IMR-90 (cell line): ENCODE measurements around the gene C16orf87. TPM values are rescaled to one million over a fixed set of nuclear protein-coding genes. Genes with fewer than 3 reads are reported as not detected.

Source experiments
- ATAC-seq: fragments of 200-7000 bp; cut with Tn5 transposase; 2 replicates; pipeline ENCODE4 v1.9.1; 2020; ENCODE audit warnings: low read depth, mild to moderate bottlenecking, moderate library complexity
- BruUV-seq: library from RNA; stranded (reverse); fragments of 400-500 nt; replicated peaks from 2 replicates; lab custom pipeline; 2021; lab: Mats Ljungman, UMichigan
- CTCF ChIA-PET: fragments of 300-600 bp; formaldehyde crosslinking; extraction: SDS; loops from one replicate; lab custom pipeline; 2021; ENCODE audit warnings: antibody characterized with exemption; lab: Yijun Ruan, JAX
- POLR2A ChIA-PET: fragments of 300-600 bp; sonication (Branson Sonifier 250); formaldehyde crosslinking; loops from one replicate; lab custom pipeline; 2022; ENCODE audit warnings: antibody characterized with exemption; ENCODE audit not compliant: unreplicated experiment; lab: Charles Lee
- DNase-seq: peaks from one replicate; pipeline ENCODE4 v3.0.0; 2013
- H2AFZ ChIP-seq: replicated peaks from 2 replicates; pipeline ENCODE3; 2013; ENCODE audit warnings: low read length, mild to moderate bottlenecking; ENCODE audit not compliant: poor library complexity
- H2AK5ac ChIP-seq: 2 replicates; pipeline ENCODE4 v1.6.1; 2013; ENCODE audit warnings: low read depth, low read length, inconsistent platforms
- H2AK9ac ChIP-seq: replicated peaks from 2 replicates; pipeline ENCODE3; 2013; ENCODE audit warnings: mild to moderate bottlenecking, low read depth, low read length, moderate library complexity; ENCODE audit not compliant: poor library complexity
- H2BK120ac ChIP-seq: 2 replicates; pipeline ENCODE4 v1.6.1; 2013; ENCODE audit warnings: low read depth, low read length, inconsistent platforms
- H2BK15ac ChIP-seq: 3 replicates; pipeline ENCODE4 v1.6.1; 2013; ENCODE audit warnings: low read depth, low read length, inconsistent platforms
- H2BK20ac ChIP-seq: 2 replicates; pipeline ENCODE4 v1.6.1; 2013; ENCODE audit warnings: low read depth, mild to moderate bottlenecking, inconsistent platforms, low read length, moderate library complexity
- H2BK5ac ChIP-seq: 2 replicates; pipeline ENCODE4 v1.6.1; 2013; ENCODE audit warnings: mild to moderate bottlenecking, low read depth, low read length, inconsistent platforms; ENCODE audit not compliant: poor library complexity, severe bottlenecking
- H3K14ac ChIP-seq: replicated peaks from 2 replicates; pipeline ENCODE4 v1.6.1; 2013; ENCODE audit warnings: low read depth, low read length, inconsistent platforms
- H3K18ac ChIP-seq: 2 replicates; pipeline ENCODE4 v1.6.1; 2013; ENCODE audit warnings: low read depth, low read length, control low read depth
- H3K23ac ChIP-seq: 2 replicates; pipeline ENCODE4 v1.6.1; 2013; ENCODE audit warnings: low read depth, low read length, inconsistent platforms
- H3K27ac ChIP-seq: 2 replicates; pipeline ENCODE4 v1.5.1; 2013; ENCODE audit warnings: mild to moderate bottlenecking, control low read depth, low read length; ENCODE audit not compliant: insufficient read depth
- H3K27me3 ChIP-seq: 2 replicates; pipeline ENCODE4 v1.6.1; 2013; ENCODE audit warnings: low read length; ENCODE audit not compliant: control insufficient read depth, insufficient read depth
- H3K36me3 ChIP-seq: 2 replicates; pipeline ENCODE4 v1.6.1; 2013; ENCODE audit warnings: low read length, mixed read lengths; ENCODE audit not compliant: control insufficient read depth, insufficient read depth
- H3K4ac ChIP-seq: 2 replicates; pipeline ENCODE4 v1.6.1; 2013; ENCODE audit warnings: low read depth, low read length, inconsistent platforms
- H3K4me1 ChIP-seq: 2 replicates; pipeline ENCODE4 v1.6.1; 2013; ENCODE audit warnings: low read length, mixed read lengths; ENCODE audit not compliant: control insufficient read depth, insufficient read depth
- H3K4me2 ChIP-seq: 2 replicates; pipeline ENCODE4 v1.6.1; 2013; ENCODE audit warnings: low read depth, mild to moderate bottlenecking, control low read depth, low read length, moderate library complexity
- H3K4me3 ChIP-seq: 2 replicates; pipeline ENCODE4 v1.5.1; 2013; ENCODE audit warnings: low read depth, mild to moderate bottlenecking, control low read depth, low read length, moderate library complexity; ENCODE audit not compliant: insufficient read depth
- H3K56ac ChIP-seq: 2 replicates; pipeline ENCODE4 v1.6.1; 2013; ENCODE audit warnings: low read length, inconsistent platforms; ENCODE audit not compliant: insufficient read depth; ENCODE audit errors: extremely low read depth
- H3K79me1 ChIP-seq, 2 experiments: 2 replicates each; pipeline ENCODE4 v1.6.1; 2013; ENCODE audit warnings: low read length in 2 of 2, inconsistent platforms in 1 of 2, low read depth in 1 of 2
- H3K9ac ChIP-seq: 2 replicates; pipeline ENCODE4 v1.6.1; 2013; ENCODE audit warnings: low read depth, low read length, control low read depth
- H3K9me1 ChIP-seq: 2 replicates; pipeline ENCODE4 v1.6.1; 2013; ENCODE audit warnings: low read length, inconsistent platforms; ENCODE audit not compliant: insufficient read depth
- H3K9me3 ChIP-seq: 2 replicates; pipeline ENCODE4 v1.6.1; 2013; ENCODE audit warnings: low read length; ENCODE audit not compliant: control insufficient read depth, insufficient read depth
- H4K20me1 ChIP-seq: 2 replicates; pipeline ENCODE4 v1.6.1; 2013; ENCODE audit warnings: low read length, inconsistent platforms; ENCODE audit not compliant: insufficient read depth
- H4K5ac ChIP-seq: 2 replicates; pipeline ENCODE4 v1.6.1; 2013; ENCODE audit warnings: mild to moderate bottlenecking, low read depth, low read length, control low read depth
- H4K8ac ChIP-seq, 2 experiments: 2 replicates each; pipeline ENCODE4 v1.6.1; 2013; ENCODE audit warnings: low read depth in 2 of 2, low read length in 2 of 2, control low read depth in 1 of 2, inconsistent platforms in 1 of 2
- H4K91ac ChIP-seq: 2 replicates; pipeline ENCODE4 v1.6.1; 2013; ENCODE audit warnings: low read depth, low read length, inconsistent platforms; ENCODE audit not compliant: insufficient read depth
- CHD1 ChIP-seq: IDR thresholded peaks from 2 replicates; pipeline ENCODE4 v1.6.1; 2012; ENCODE audit warnings: low read depth, low read length, improper control_type of control experiment
- MXI1 ChIP-seq: IDR thresholded peaks from 2 replicates; pipeline ENCODE4 v1.6.1; 2012; ENCODE audit warnings: low read depth, mild to moderate bottlenecking, low read length, moderate library complexity, borderline replicate concordance
- WGBS, 2 experiments: methylation state at CpG; one replicate each; pipeline versions ENCODE4 v1.1.5 to v1.1.7; 2013; ENCODE audit warnings: missing lambda C conversion rate in 2 of 2; ENCODE audit not compliant: insufficient read length in 1 of 2; ENCODE audit errors: extremely low coverage in 2 of 2; 5-methylcytosine and 5-hydroxymethylcytosine counted together
- dilution Hi-C: fragments of 300-500 bp; cut with HindIII; formaldehyde crosslinking; loops from one replicate; pipeline ENCODE4 v1.14.3; 2018; ENCODE audit warnings: low sequenced_read_pairs; ENCODE audit not compliant: unreplicated experiment
- in situ Hi-C: fragments of 300-500 bp; cut with MboI; formaldehyde crosslinking; loops from 3 replicates; pipeline ENCODE4 v1.14.3; 2019; ENCODE audit warnings: low sequenced_read_pairs, inconsistent platforms, mixed read lengths
- intact Hi-C: fragments of 100-400 bp; cut with micrococcal nuclease; formaldehyde crosslinking; loops from 2 replicates; pipeline ENCODE4 v1.10.0; 2022
- polyA plus RNA-seq, 3 experiments: library from polyadenylated mRNA; depleted of rRNA; stranded (reverse); fragments of >200 nt; gene quantifications; 2 replicates each; pipeline ENCODE4 v1.2.3, GENCODE V29; 2012; ENCODE audit warnings: low replicate concordance in 1 of 3
- total RNA-seq: library from RNA; depleted of rRNA; stranded (reverse); fragments of >200 nt; gene quantifications from 2 replicates; pipeline ENCODE4 v1.2.3, GENCODE V29; 2012

Gene C16orf87
- total and polyA plus RNA-seq, 2 of the 4 experiments (the other 2 are of a cell fraction), result 6.3 to 8.1 TPM

DNA sequence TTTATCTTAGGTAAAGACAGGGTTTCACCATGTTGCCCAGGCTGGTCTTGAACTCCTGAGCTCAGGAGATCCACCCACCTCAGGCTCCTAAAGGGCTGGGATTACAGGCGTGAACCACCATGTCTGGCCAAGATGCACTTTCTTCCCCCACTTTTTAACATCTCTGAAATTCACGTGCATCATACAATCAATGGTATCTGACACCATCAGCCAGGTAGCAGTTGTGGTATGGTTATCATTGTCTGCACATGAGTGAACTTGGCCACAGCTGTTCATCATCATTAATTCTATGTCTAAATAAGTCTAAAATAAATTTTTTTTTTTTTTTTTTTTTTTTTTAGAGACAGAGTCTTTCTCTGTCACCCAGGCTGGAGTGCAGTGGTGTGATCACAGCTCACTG, 48.7 kb downstream of the C16orf87 start:
- Histone ChIP-seq H3K4me1 (peaks cover 4% of the 10 kb centered on the region; the same call in 1 of the 2 replicates), H3K14ac (no peak overlapping the region), H3K27me3 (no peaks in the 10 kb centered on the region), H3K4ac (no peak overlapping the region), H3K9me3 (no peaks in the 10 kb centered on the region), H3K9ac (no peak overlapping the region), H4K20me1 (no peaks in the 10 kb centered on the region), H3K9me1 (peaks cover 3% of the 10 kb centered on the region; the same call in 1 of the 2 replicates), H3K36me3 (no peaks in the 10 kb centered on the region), H2AK5ac (no peak overlapping the region), H2BK120ac (no peak overlapping the region), H3K79me1 (no peaks in the 10 kb centered on the region; a peak in 1 of 4 replicates), H4K8ac (no peak overlapping the region), H2AFZ (no peak overlapping the region), H3K4me2 (no peak overlapping the region), H2BK20ac (no peak overlapping the region), H3K27ac (no peak overlapping the region), H2BK5ac (no peak overlapping the region), H2AK9ac (no peak overlapping the region), H3K56ac (no peak overlapping the region), H4K5ac (no peak overlapping the region), H3K23ac (no peak overlapping the region), H3K4me3 (no peak overlapping the region), H3K18ac (no peak overlapping the region), H2BK15ac (no peak overlapping the region), H4K91ac (no peak overlapping the region)
- no TSS peak for BruUV-seq
- no peak for DNase-seq
- ChIA-PET POLR2A (no interaction called here), CTCF (interaction anchor here (0.6 kb wide), 1 partner anchor 1252 kb away, joined by 7 read pairs; no protein-coding TSS in a partner anchor)
- TF ChIP-seq MXI1, result no peak
- no peak for TF ChIP-seq CHD1
- no peak for ATAC-seq
- in situ Hi-C loops, result no loop called here
- dilution Hi-C loops, result no loop called here
- no CpG with 5 or more reads among the region's 2 CpGs for WGBS, 2 experiments
- intact Hi-C loops, result no loop called here
